OCI-LY7 (cell line): ENCODE results near the gene ITGA5. TPM values are rescaled to one million over a fixed set of nuclear protein-coding genes. Genes with fewer than 3 reads are reported as not detected.

ENCODE experiments used
- BruUV-seq: library from RNA; stranded (reverse); fragments of 400-500 nt; replicated peaks from 2 replicates; lab custom pipeline; 2021; lab: Mats Ljungman, UMichigan
- CTCF ChIA-PET: fragments of 300-600 bp; sonication (Branson Sonifier 250); formaldehyde crosslinking; loops from one replicate; lab custom pipeline; 2022; ENCODE audit warnings: antibody characterized with exemption; ENCODE audit not compliant: unreplicated experiment; lab: Charles Lee
- POLR2A ChIA-PET: fragments of 300-600 bp; sonication (Branson Sonifier 250); formaldehyde crosslinking; loops from one replicate; lab custom pipeline; 2022; ENCODE audit warnings: antibody characterized with exemption; lab: Charles Lee
- DNase-seq: peaks from one replicate; pipeline ENCODE4 v3.0.0-alpha.2; 2015; ENCODE audit warnings: low spot score
- H2AFZ ChIP-seq: fragments of 200-600 bp; sonication (generic), shearing (Covaris generic); 2 replicates; pipeline ENCODE4 v1.6.1; 2014; ENCODE audit warnings: mild to moderate bottlenecking, antibody characterized with exemption, low read length, moderate library complexity
- H3K27ac ChIP-seq: fragments of 200-600 bp; sonication (generic); 2 replicates; pipeline ENCODE4 v1.5.1; 2014; ENCODE audit warnings: mixed run types, low read depth, mild to moderate bottlenecking, moderate library complexity, low read length, inconsistent platforms; ENCODE audit not compliant: poor library complexity, severe bottlenecking
- H3K36me3 ChIP-seq: fragments of 200-600 bp; sonication (generic); 2 replicates; pipeline ENCODE4 v1.6.1; 2014; ENCODE audit warnings: mild to moderate bottlenecking, antibody characterized with exemption, low read length, moderate library complexity, mixed read lengths; ENCODE audit not compliant: insufficient read depth
- H3K4me1 ChIP-seq: fragments of 200-600 bp; sonication (generic); 2 replicates; pipeline ENCODE4 v1.5.1; 2014; ENCODE audit warnings: mild to moderate bottlenecking, low read length; ENCODE audit not compliant: insufficient read depth, poor library complexity, severe bottlenecking
- H3K4me2 ChIP-seq: fragments of 200-600 bp; sonication (generic); 2 replicates; pipeline ENCODE4 v1.6.1; 2014; ENCODE audit warnings: mild to moderate bottlenecking, low read length
- H3K4me3 ChIP-seq: fragments of 200-600 bp; sonication (generic); 2 replicates; pipeline ENCODE4 v1.5.1; 2014; ENCODE audit warnings: mild to moderate bottlenecking, low read depth, low read length; ENCODE audit not compliant: poor library complexity, severe bottlenecking
- H3K79me2 ChIP-seq: fragments of 200-600 bp; sonication (generic); 2 replicates; pipeline ENCODE4 v1.6.1; 2016; ENCODE audit warnings: low read depth, mild to moderate bottlenecking, low read length, moderate library complexity, mixed read lengths; ENCODE audit not compliant: insufficient read depth
- H3K9me2 ChIP-seq: fragments of 200-600 bp; sonication (generic); 2 replicates; pipeline ENCODE4 v1.6.1; 2016; ENCODE audit warnings: mild to moderate bottlenecking, low read length, mixed read lengths; ENCODE audit not compliant: insufficient read depth
- H3K9me3 ChIP-seq: fragments of 200-600 bp; sonication (generic); 2 replicates; pipeline ENCODE4 v1.6.1; 2014; ENCODE audit warnings: mild to moderate bottlenecking, mixed run types, low read length, mixed read lengths
- H4K20me1 ChIP-seq: fragments of 200-600 bp; sonication (generic); 2 replicates; pipeline ENCODE4 v1.6.1; 2014; ENCODE audit warnings: mild to moderate bottlenecking, antibody characterized with exemption, low read length, moderate library complexity, mixed read lengths; ENCODE audit not compliant: insufficient read depth
- CTCF ChIP-seq: fragments of 200-600 bp; sonication (generic); conservative IDR thresholded peaks from 2 replicates; pipeline ENCODE4 v1.5.1; 2014; ENCODE audit warnings: mild to moderate bottlenecking, antibody characterized with exemption, low read length, moderate library complexity, mixed read lengths
- EZH2phosphoT487 ChIP-seq: fragments of 200-600 bp; sonication (generic); IDR thresholded peaks from 2 replicates; pipeline ENCODE4 v1.6.1; 2018; ENCODE audit warnings: low read depth, borderline replicate concordance, mild to moderate bottlenecking, mixed run types, antibody characterized with exemption, low read length, moderate library complexity, mixed read lengths
- intact Hi-C: fragments of 100-400 bp; cut with micrococcal nuclease; formaldehyde crosslinking; loops from one replicate; pipeline ENCODE4 v1.10.0; 2022; ENCODE audit not compliant: unreplicated experiment
- total RNA-seq, 2 experiments: library from RNA; depleted of rRNA in 1 of 2; stranded (reverse); fragments of >200 nt in 1 of 2; shearing (Covaris generic) in 1 of 2; gene quantifications; 2 replicates each; pipeline ENCODE4 v1.2.3, GENCODE V29; 2014 to 2022

Gene ITGA5
- total RNA-seq, 2 experiments from 2014 or later = 0.06 to 0.34 TPM

- Histone ChIP-seq H3K9me2 (no peaks in the 10 kb centered on the region), H3K9me3 (no peaks in the 10 kb centered on the region), H2AFZ (no peak overlapping the region), H3K79me2 (no peaks in the 10 kb centered on the region), H3K27ac (no peak overlapping the region), H3K4me1 (peaks cover 16% of the 10 kb centered on the region), H3K4me3 (no peak overlapping the region), H3K36me3 (no peaks in the 10 kb centered on the region), H4K20me1 (no peaks in the 10 kb centered on the region), H3K4me2 (no peak overlapping the region)
- DNase-seq = no peak
- POLR2A ChIA-PET = interaction anchor here (0.6 kb wide), 1 partner anchor 1397 kb away, joined by 3 read pairs; no protein-coding TSS in a partner anchor
- CTCF ChIA-PET = interaction anchor here (1.1 to 1.7 kb wide), 2 partner anchors 14 to 18 kb away, joined by 3 to 9 read pairs; no protein-coding TSS in a partner anchor
- TF ChIP-seq CTCF (no peak), EZH2phosphoT487 (no peak)
- intact Hi-C loops = no loop called here
- no TSS peak for BruUV-seq
Observed at GRCh38 chr12:54397157-54397556, 21.9 kb downstream of the ITGA5 start.

- TF ChIP-seq EZH2phosphoT487 (no peak), CTCF (no peak)
- Histone ChIP-seq H3K79me2 (no peaks in the 10 kb centered on the region), H3K36me3 (no peaks in the 10 kb centered on the region), H4K20me1 (no peaks in the 10 kb centered on the region), H3K9me2 (no peaks in the 10 kb centered on the region), H3K9me3 (no peaks in the 10 kb centered on the region), H3K4me3 (no peak overlapping the region), H2AFZ (no peak overlapping the region), H3K4me1 (peaks cover 22% of the 10 kb centered on the region), H3K4me2 (no peak overlapping the region), H3K27ac (no peak overlapping the region)
- no TSS peak for BruUV-seq
- intact Hi-C loops = no loop called here
- no peak for DNase-seq
- ChIA-PET POLR2A (no interaction called here), CTCF (interaction anchor here (0.8 kb wide), 1 partner anchor 44 kb away, joined by 4 read pairs; no protein-coding TSS in a partner anchor)
Observed at GRCh38 chr12:54395545-54395944, 23.5 kb downstream of the ITGA5 start.

- Histone ChIP-seq H3K4me1 (peaks cover 28% of the 10 kb centered on the region), H3K9me2 (no peaks in the 10 kb centered on the region), H3K9me3 (no peaks in the 10 kb centered on the region), H2AFZ (no peak overlapping the region), H3K36me3 (no peaks in the 10 kb centered on the region), H3K4me2 (no peak overlapping the region), H4K20me1 (no peaks in the 10 kb centered on the region), H3K4me3 (no peak overlapping the region), H3K27ac (no peak overlapping the region), H3K79me2 (no peaks in the 10 kb centered on the region)
- TF ChIP-seq CTCF (no peak), EZH2phosphoT487 (no peak)
- POLR2A ChIA-PET = no interaction called here
- CTCF ChIA-PET = no interaction called here
- no TSS peak for BruUV-seq
- no peak for DNase-seq
- intact Hi-C loops = loop anchor here (1.0 kb wide), 1 partner anchor 27 kb away; no protein-coding TSS in a partner anchor
Observed at GRCh38 chr12:54394986-54395385, 24.1 kb downstream of the ITGA5 start.
